ENCODE measurements around the gene PIM1.

DNA sequence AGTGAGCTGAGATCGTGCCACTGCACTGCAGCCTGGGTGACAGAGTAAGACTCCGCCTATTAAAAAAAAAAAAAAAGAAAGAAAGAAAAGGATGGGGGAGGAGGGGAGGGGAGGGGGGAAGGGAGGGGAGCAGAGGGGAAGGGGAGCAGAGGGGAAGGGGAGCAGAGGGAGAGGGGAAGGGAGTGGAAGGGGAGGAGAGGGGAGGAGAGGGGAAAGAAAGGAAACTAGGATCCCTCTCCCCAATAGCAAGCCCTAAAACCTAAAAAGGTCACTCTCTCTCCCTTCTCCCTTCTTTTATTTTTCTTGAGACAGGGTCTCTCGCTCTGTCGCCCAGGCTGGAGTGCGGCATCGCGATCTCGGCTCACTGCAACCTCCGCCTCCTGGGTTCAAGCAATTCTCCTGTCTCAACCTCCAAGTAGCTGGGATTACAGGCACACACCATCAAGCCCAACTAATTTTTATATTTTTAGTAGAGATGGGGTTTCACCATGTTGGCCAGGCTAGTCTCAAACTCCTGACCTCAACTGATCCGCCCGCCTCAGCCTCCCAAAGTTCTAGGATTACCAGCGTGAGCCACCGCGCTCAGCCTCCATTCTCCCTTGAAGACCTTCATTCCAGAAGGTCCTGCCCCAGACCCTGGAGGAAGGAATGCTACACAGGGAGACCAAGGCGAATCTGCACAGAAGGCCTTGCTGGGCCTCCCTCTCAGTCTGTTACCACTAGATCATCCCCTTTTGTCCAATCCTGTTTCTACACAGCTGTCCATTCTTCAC lies 45.8 kb upstream of the PIM1 start:
- TF ChIP-seq, protein P1, sequence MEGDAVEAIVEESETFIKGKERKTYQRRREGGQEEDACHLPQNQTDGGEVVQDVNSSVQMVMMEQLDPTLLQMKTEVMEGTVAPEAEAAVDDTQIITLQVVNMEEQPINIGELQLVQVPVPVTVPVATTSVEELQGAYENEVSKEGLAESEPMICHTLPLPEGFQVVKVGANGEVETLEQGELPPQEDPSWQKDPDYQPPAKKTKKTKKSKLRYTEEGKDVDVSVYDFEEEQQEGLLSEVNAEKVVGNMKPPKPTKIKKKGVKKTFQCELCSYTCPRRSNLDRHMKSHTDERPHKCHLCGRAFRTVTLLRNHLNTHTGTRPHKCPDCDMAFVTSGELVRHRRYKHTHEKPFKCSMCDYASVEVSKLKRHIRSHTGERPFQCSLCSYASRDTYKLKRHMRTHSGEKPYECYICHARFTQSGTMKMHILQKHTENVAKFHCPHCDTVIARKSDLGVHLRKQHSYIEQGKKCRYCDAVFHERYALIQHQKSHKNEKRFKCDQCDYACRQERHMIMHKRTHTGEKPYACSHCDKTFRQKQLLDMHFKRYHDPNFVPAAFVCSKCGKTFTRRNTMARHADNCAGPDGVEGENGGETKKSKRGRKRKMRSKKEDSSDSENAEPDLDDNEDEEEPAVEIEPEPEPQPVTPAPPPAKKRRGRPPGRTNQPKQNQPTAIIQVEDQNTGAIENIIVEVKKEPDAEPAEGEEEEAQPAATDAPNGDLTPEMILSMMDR (IDR thresholded peaks at IDR 0.05; ENCODE audit: low read length) = no peak
- TF ChIP-seq EZH2phosphoT487 (IDR thresholded peaks at IDR 0.05; ENCODE audit: low read length) (no peak), EZH2 (optimal IDR thresholded peaks at IDR 0.05; ENCODE audit: low read depth, low read length) (no peak)

Data from MM.1S (cell line).